Hepatocyte (in vitro differentiated cells): ENCODE data around the gene PARD3B. TPM values are rescaled to one million over a fixed set of nuclear protein-coding genes. Genes with fewer than 3 reads are reported as not detected.

Experiments used
- DNase-seq: peaks from one replicate; pipeline ENCODE4 v3.0.0-alpha.2; 2016; ENCODE audit warnings: low spot score
- H2AFZ ChIP-seq: fragments of 200-600 bp; sonication (generic); 2 replicates; pipeline ENCODE4 v1.6.0; 2016; ENCODE audit warnings: antibody characterized with exemption, mild to moderate bottlenecking
- H3K27ac ChIP-seq: fragments of 200-600 bp; sonication (generic); 2 replicates; pipeline ENCODE4 v1.5.1; 2016; ENCODE audit warnings: mild to moderate bottlenecking
- H3K27me3 ChIP-seq: fragments of 200-600 bp; sonication (generic); 2 replicates; pipeline ENCODE4 v1.6.1; 2016
- H3K36me3 ChIP-seq: fragments of 200-600 bp; sonication (generic); replicated peaks from 2 replicates; pipeline ENCODE4 v1.5.1; 2016; ENCODE audit warnings: low read depth; ENCODE audit not compliant: insufficient read depth
- H3K4me1 ChIP-seq: fragments of 200-600 bp; sonication (generic); 2 replicates; pipeline ENCODE4 v1.5.1; 2016; ENCODE audit warnings: mild to moderate bottlenecking, moderate library complexity; ENCODE audit not compliant: insufficient read depth
- H3K4me2 ChIP-seq: fragments of 200-600 bp; sonication (generic); 2 replicates; pipeline ENCODE4 v1.6.0; 2016
- H3K4me3 ChIP-seq: fragments of 200-600 bp; sonication (generic); 2 replicates; pipeline ENCODE4 v1.5.1; 2016; ENCODE audit warnings: mild to moderate bottlenecking
- H3K79me2 ChIP-seq: fragments of 200-600 bp; sonication (generic); 2 replicates; pipeline ENCODE4 v1.6.0; 2017; ENCODE audit warnings: mild to moderate bottlenecking
- H3K9me2 ChIP-seq: fragments of 200-600 bp; sonication (generic); replicated peaks from 2 replicates; pipeline ENCODE4 v1.6.0; 2017; ENCODE audit warnings: mild to moderate bottlenecking; ENCODE audit not compliant: insufficient read depth
- H3K9me3 ChIP-seq: fragments of 200-600 bp; sonication (generic); 2 replicates; pipeline ENCODE4 v1.5.1; 2016; ENCODE audit warnings: low read depth, mild to moderate bottlenecking
- H4K20me1 ChIP-seq: fragments of 200-600 bp; sonication (generic); 2 replicates; pipeline ENCODE4 v1.6.0; 2016; ENCODE audit warnings: mild to moderate bottlenecking; ENCODE audit not compliant: insufficient read depth, poor library complexity, severe bottlenecking
- CTCF ChIP-seq: fragments of 200-600 bp; sonication (generic); IDR thresholded peaks from 2 replicates; pipeline ENCODE4 v1.5.1; 2016; ENCODE audit warnings: antibody characterized with exemption, mild to moderate bottlenecking; ENCODE audit not compliant: poor library complexity
- EZH2 ChIP-seq: fragments of 200-600 bp; sonication (generic); IDR thresholded peaks from 2 replicates; pipeline ENCODE4 v1.6.1; 2016; ENCODE audit warnings: antibody characterized with exemption, mild to moderate bottlenecking, borderline replicate concordance
- EZH2phosphoT487 ChIP-seq: fragments of 200-600 bp; sonication (generic); IDR thresholded peaks from one replicate; pipeline ENCODE4 v1.6.1; 2018; ENCODE audit warnings: antibody characterized with exemption, mild to moderate bottlenecking, low read depth, moderate library complexity; ENCODE audit not compliant: unreplicated experiment, severe bottlenecking
- WGBS: methylation state at CpG from one replicate; pipeline ENCODE4 v1.1.6; 2016; ENCODE audit warnings: low lambda C conversion rate; ENCODE audit errors: missing lambda C conversion rate; 5-methylcytosine and 5-hydroxymethylcytosine counted together
- polyA plus RNA-seq: library from polyadenylated mRNA; unstranded; fragments of >200 nt; fragmentation: Nextera tagmentation; extraction: Ambion mirVana; gene quantifications from 2 replicates; pipeline ENCODE4 v1.2.1, GENCODE V29; 2016
- total RNA-seq: library from RNA; depleted of rRNA; stranded (reverse); fragments of >200 nt; gene quantifications from 2 replicates; pipeline ENCODE4 v1.2.3, GENCODE V29; 2014

The PARD3B gene
- total and polyA plus RNA-seq, 2 experiments from 2014 or later = 11.5 to 21.7 TPM

- WGBS = 87% methylated on average over 7 of the region's 7 CpGs
- H3K36me3 ChIP-seq = no peaks in the 10 kb centered on the region
- DNase-seq = no peak
- TF ChIP-seq EZH2 = no peak
- TF ChIP-seq EZH2phosphoT487 = no peak
- TF ChIP-seq CTCF = no peak
- no peaks in the 10 kb centered on the region for H4K20me1 ChIP-seq
- no peaks in the 10 kb centered on the region for H3K4me1 ChIP-seq
- H2AFZ ChIP-seq = no peak overlapping the region
- H3K27me3 ChIP-seq = no peaks in the 10 kb centered on the region
- H3K4me3 ChIP-seq = no peak overlapping the region
- H3K27ac ChIP-seq = no peak overlapping the region
- peaks cover 42% of the 10 kb centered on the region for H3K79me2 ChIP-seq
- H3K9me2 ChIP-seq = no peaks in the 10 kb centered on the region
- no peaks in the 10 kb centered on the region for H3K9me3 ChIP-seq
- no peak overlapping the region for H3K4me2 ChIP-seq
Measured at GRCh38 chr2:204628926-204629712, 83.8 kb downstream of the PARD3B start.

- H3K4me3 ChIP-seq = no peak overlapping the region
- no peak overlapping the region for H3K4me2 ChIP-seq
- H3K27me3 ChIP-seq = no peaks in the 10 kb centered on the region
- H3K36me3 ChIP-seq = no peaks in the 10 kb centered on the region
- TF ChIP-seq EZH2 (no peak), CTCF (no peak), EZH2phosphoT487 (no peak)
- H3K27ac ChIP-seq = no peak overlapping the region
- 89% methylated on average over 3 of the region's 3 CpGs for WGBS
- no peaks in the 10 kb centered on the region for H3K9me3 ChIP-seq
- no peaks in the 10 kb centered on the region for H3K9me2 ChIP-seq
- no peak overlapping the region for H2AFZ ChIP-seq
- DNase-seq = no peak
- H4K20me1 ChIP-seq = no peaks in the 10 kb centered on the region
- H3K79me2 ChIP-seq = peaks cover 40% of the 10 kb centered on the region
- H3K4me1 ChIP-seq = no peaks in the 10 kb centered on the region
Measured at GRCh38 chr2:204632410-204632809, 87.1 kb downstream of the PARD3B start.

- H3K27ac ChIP-seq = no peak overlapping the region
- no peaks in the 10 kb centered on the region for H3K9me3 ChIP-seq
- TF ChIP-seq EZH2 (no peak), CTCF (no peak), EZH2phosphoT487 (no peak)
- H3K4me1 ChIP-seq = peaks cover 10% of the 10 kb centered on the region
- H3K4me3 ChIP-seq = no peak overlapping the region
- no peaks in the 10 kb centered on the region for H3K36me3 ChIP-seq
- no peak for DNase-seq
- no peaks in the 10 kb centered on the region for H4K20me1 ChIP-seq
- H2AFZ ChIP-seq = no peak overlapping the region
- 100% methylated on average over 3 of the region's 3 CpGs for WGBS
- peaks cover 35% of the 10 kb centered on the region for H3K79me2 ChIP-seq
- H3K4me2 ChIP-seq = no peak overlapping the region
- no peaks in the 10 kb centered on the region for H3K9me2 ChIP-seq
- no peaks in the 10 kb centered on the region for H3K27me3 ChIP-seq
Measured at GRCh38 chr2:204634564-204634963, 89.3 kb downstream of the PARD3B start.
